Motor neuron (in vitro differentiated cells): ENCODE data around the gene ACVR1B. TPM values are rescaled to one million over a fixed set of nuclear protein-coding genes. Genes with fewer than 3 reads are reported as not detected.

ENCODE experiments used
- ATAC-seq, 8 experiments: fragments of 200-7000 bp; cut with Tn5 transposase; replicated peaks in 6 of 8; 2 replicates each; pipeline ENCODE4 v1.8.0; 2021; ENCODE audit warnings: mild to moderate bottlenecking in 8 of 8, moderate library complexity in 8 of 8
- H3K27ac ChIP-seq, 2 donors: fragments of 250-450 bp; sonication (Bioruptor Pico); 2 replicates each; pipeline ENCODE4 v1.9.0; 2021; ENCODE audit warnings: antibody characterized with exemption in 2 of 2, mild to moderate bottlenecking in 2 of 2, moderate library complexity in 1 of 2
- H3K4me1 ChIP-seq, 2 donors: fragments of 250-450 bp; sonication (Bioruptor Pico); replicated peaks in 1 of 2; 2 replicates each; pipeline ENCODE4 v1.6.1; 2021; ENCODE audit warnings: antibody characterized with exemption in 2 of 2, mild to moderate bottlenecking in 2 of 2, moderate library complexity in 1 of 2
- H3K4me3 ChIP-seq, 5 donors: fragments of 250-450 bp; sonication (Bioruptor Pico); 2 replicates each; pipeline ENCODE4 v1.9.0; 2021; ENCODE audit warnings: antibody characterized with exemption in 5 of 5, mild to moderate bottlenecking in 5 of 5, moderate library complexity in 4 of 5
- whole genome bisulfite sequencing, 10 experiments: fragments of 450-650 bp; shearing (Covaris generic); methylation state at CpG; one replicate each; pipeline ENCODE4 v1.0.0; 2022; 5-methylcytosine and 5-hydroxymethylcytosine counted together
- in situ Hi-C, 9 experiments: fragments of 400-800 bp; cut with MboI; loops; one replicate each; pipeline ENCODE4 v1.15.0; 2021; ENCODE audit warnings: low sequenced_read_pairs in 9 of 9, low pct_unique_long_range_greater_than_20kb in 2 of 9; ENCODE audit not compliant: unreplicated experiment in 9 of 9
- total RNA-seq, 8 experiments: library from RNA; unstranded; fragments of 300-600 nt; gene quantifications; 2 replicates each; pipeline versions ENCODE4 v1.2.3 to v1.2.4, GENCODE V29; 2022

ACVR1B gene
- total RNA-seq, 8 experiments from 2014 or later: 9.0 to 62.0 (median 36.6) TPM

- WGBS, 10 experiments: 0 to 30% methylated on average over 2 to 4 of the region's 72 CpGs; no CpG with 5 or more reads in 8 of the 10 experiments
- Histone ChIP-seq H3K27ac (no peak overlapping the region), H3K4me3 (peak overlapping the region; percentile 16 to 49 (median 34)), H3K4me1 (peaks cover 34 to 39% of the 10 kb centered on the region in 2 donors)
- in situ Hi-C loops: no loop called here
- ATAC-seq: peak in 5 of 8 experiments; percentile 3 to 23 (median 6)
Measured at GRCh38 chr12:52007158-52007921, 55.8 kb downstream of the ACVR1B start.

DNA sequence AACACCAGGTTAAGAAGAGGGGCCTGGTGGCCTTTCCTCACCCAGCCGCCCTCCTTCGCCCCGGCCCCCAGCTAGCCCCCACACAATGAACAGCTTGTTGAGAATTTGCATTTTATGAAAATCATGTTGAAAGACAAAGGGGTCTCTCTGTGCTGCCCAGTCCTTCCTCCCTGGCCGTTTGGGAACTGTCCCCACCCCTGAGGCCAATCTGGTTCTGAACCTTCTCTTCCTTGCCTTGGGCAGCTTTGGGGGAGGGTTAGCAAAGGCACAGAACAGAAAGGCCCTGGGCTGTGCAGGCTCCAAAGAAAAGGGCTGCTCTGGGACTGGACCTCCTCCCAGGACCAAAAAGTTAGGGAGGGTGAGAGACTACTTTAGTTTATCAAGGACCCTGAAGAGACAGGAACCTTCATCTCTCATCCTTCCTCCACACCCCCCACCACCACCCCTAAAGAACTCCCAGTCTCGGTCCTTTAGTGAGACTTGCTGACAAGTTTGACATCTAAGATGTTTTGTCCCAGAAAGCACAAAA, 56.5 kb downstream of the ACVR1B start:
- in situ Hi-C loops: no loop called here
- Histone ChIP-seq H3K4me1 (peaks cover 34 to 39% of the 10 kb centered on the region in 2 donors), H3K4me3 (peak overlapping the region in 2 of 5 donors; percentile 45 to 49), H3K27ac (no peak overlapping the region)
- ATAC-seq: no peak
- 80% methylated on average over 3 of the region's 5 CpGs; no CpG with 5 or more reads in 9 of the 10 experiments for WGBS, 10 experiments

- no peak overlapping the region for H3K4me3 ChIP-seq
- peaks cover 34 to 35% of the 10 kb centered on the region in 2 donors for H3K4me1 ChIP-seq
- in situ Hi-C loops: no loop called here
- ATAC-seq: no peak
- 60 to 100% (median 91%) methylated on average over 1 to 3 of the region's 10 CpGs; no CpG with 5 or more reads in 2 of the 10 experiments for WGBS, 10 experiments
- peak overlapping the region in 1 of 2 donors; percentile 50 for H3K27ac ChIP-seq
Measured at GRCh38 chr12:52009081-52009751, 57.7 kb downstream of the ACVR1B start.

- Histone ChIP-seq H3K27ac (peak overlapping the region in 1 of 2 donors; percentile 66), H3K4me1 (peaks cover 33 to 34% of the 10 kb centered on the region in 2 donors), H3K4me3 (peak overlapping the region in 1 of 5 donors; percentile 9)
- peak; percentile 70 to 90 (median 84) for ATAC-seq
- in situ Hi-C loops: no loop called here
- WGBS, 10 experiments: 0 to 20% (median 6%) methylated on average over 1 to 5 of the region's 11 CpGs; no CpG with 5 or more reads in 6 of the 10 experiments
Measured at GRCh38 chr12:52010152-52010622, 58.7 kb downstream of the ACVR1B start.

DNA sequence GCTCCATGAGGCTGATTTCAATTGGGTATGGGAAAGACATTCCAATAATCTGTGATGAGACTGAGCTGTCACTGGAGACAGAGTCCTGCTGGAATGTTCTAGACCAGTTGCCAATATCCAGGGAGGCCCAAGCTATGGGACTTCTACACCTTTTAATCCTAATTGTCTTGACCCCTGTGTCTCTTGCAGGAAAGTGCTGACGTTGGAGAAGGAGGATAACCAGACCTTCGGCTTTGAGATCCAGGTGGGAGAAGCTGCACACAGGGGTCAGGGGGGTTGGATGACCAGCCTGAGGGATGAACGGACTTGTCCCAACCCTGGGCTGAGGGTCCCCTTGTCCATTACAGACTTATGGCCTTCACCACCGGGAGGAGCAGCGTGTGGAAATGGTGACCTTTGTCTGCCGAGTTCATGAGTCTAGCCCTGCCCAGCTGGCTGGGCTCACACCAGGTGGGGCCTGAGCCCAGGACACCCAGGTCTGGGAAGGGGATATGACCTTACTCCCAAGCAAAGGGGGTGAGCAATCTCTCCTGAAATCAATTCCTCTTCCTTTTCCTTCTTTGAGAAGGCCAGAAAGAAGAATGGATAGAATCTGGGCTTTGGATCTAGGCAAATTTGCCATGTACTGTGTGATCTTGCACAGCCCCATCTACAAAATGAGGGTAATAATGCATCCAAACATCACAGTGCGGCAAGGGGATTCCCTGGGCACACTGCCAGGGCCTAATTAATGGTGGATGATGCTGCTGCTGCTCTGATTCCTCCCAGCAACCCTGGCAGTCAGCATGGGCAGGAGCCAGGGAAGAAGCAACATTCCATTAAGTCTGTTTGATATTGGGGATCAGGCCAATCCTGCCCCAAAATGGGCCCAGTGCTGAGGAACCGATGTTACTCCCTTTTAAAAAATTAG, 59.4 kb downstream of the ACVR1B start:
- 17 to 86% (median 46%) methylated on average over 1 to 7 of the region's 8 CpGs; no CpG with 5 or more reads in 2 of the 10 experiments for WGBS, 10 experiments
- H3K27ac ChIP-seq: peak overlapping the region in 1 of 2 donors; percentile 66
- H3K4me3 ChIP-seq: peak overlapping the region in 1 of 5 donors; percentile 9
- in situ Hi-C loops: no loop called here
- ATAC-seq: peak in 1 of 8 experiments; percentile 3
- H3K4me1 ChIP-seq: peaks cover 26 to 28% of the 10 kb centered on the region in 2 donors

DNA sequence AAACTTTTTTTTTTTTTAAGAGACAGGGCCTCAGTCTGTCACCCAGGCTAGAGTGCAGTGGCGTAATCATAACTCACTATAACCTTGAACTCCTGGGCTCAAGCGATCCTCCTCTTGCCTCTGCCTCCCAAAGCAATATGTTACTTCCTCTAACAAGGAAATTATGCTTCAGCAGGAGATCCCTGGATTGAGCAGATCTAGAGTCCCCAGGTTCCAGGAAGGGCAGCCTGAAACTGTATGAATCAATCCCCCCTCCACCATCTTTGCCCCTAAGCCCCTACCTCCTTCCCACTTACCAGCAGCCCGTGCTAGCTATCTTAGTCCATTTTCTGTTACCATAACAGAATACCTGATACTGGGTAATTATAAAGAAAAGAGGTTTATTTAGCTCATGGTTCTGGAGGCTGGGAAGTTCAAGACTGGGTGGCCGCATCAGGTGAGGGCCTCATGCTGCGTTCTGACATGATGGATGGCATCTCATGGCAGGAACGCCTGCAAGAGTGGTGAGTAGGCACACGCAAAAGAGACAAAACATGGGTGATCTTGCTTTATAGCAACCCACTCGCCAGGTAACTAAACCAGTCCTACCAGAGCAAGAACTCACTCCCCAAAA, 60.2 kb downstream of the ACVR1B start:
- H3K4me1 ChIP-seq: peaks cover 20 to 22% of the 10 kb centered on the region in 2 donors
- in situ Hi-C loops: no loop called here
- H3K4me3 ChIP-seq: no peak overlapping the region
- ATAC-seq: no peak
- 83 to 100% (median 100%) methylated on average over 1 to 6 of the region's 8 CpGs; no CpG with 5 or more reads in 3 of the 10 experiments for WGBS, 10 experiments
- H3K27ac ChIP-seq: no peak overlapping the region

DNA sequence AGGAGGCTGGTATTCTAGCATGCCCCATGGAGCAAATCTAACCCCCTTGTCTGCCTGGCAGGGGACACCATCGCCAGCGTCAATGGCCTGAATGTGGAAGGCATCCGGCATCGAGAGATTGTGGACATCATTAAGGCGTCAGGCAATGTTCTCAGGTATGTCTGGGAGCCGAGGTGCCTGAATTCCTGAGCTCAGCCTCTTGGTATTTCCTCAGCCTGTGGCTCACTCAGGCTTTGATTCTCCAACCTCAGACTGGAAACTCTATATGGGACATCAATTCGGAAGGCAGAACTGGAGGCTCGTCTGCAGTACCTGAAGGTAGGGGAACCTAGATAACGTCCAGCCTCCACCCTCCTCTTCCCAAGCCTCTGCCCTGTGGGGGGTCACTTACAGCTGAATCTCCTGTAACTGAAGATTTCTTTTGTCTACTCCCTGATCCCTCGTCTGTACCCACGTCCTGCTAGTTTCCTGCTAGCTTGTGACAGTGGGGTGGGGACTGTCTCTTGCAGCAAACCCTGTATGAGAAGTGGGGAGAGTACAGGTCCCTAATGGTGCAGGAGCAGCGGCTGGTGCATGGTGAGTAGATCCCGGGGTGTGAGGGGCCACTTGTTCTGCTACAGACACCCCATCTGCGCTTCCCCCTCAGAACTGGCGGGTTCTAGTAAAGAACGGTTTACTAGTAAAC, 62.3 kb downstream of the ACVR1B start:
- Histone ChIP-seq H3K27ac (no peak overlapping the region), H3K4me1 (peaks cover 23 to 27% of the 10 kb centered on the region in 2 donors), H3K4me3 (no peak overlapping the region)
- 73 to 100% (median 84%) methylated on average over 1 to 7 of the region's 16 CpGs; no CpG with 5 or more reads in 1 of the 10 experiments for WGBS, 10 experiments
- in situ Hi-C loops: no loop called here
- no peak for ATAC-seq

- no peak overlapping the region for H3K4me3 ChIP-seq
- H3K4me1 ChIP-seq: peaks cover 24 to 30% of the 10 kb centered on the region in 2 donors
- in situ Hi-C loops: no loop called here
- H3K27ac ChIP-seq: no peak overlapping the region
- WGBS, 10 experiments: no CpG with 5 or more reads among the region's 93 CpGs
- no peak for ATAC-seq
Measured at GRCh38 chr12:52014567-52015530, 63.4 kb downstream of the ACVR1B start.

DNA sequence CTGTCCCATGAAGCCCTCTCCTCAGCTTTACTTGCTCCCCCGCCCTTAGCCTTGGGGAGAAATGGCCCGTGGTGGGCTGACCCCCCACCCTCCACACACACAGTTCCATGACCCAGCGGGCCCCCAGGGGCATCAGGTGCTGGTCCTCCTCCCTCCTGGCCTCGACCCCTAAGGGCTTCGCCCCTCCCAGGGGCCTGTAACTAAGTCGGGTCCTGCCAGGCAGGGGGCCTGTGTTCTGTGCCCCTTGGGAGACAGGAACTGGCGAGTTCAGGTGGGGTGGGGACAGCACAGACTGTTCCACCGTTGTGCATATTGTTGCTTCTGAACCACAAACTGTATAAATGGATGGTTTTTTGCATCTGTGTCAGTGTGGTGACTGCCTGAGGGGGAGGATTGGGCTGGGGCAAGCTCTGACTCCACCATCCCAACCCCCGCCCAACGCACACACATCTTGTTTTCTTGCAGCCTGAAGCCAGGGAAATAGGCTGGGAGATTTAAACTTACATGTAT, 64.1 kb downstream of the ACVR1B start:
- H3K4me3 ChIP-seq: no peak overlapping the region
- H3K27ac ChIP-seq: no peak overlapping the region
- peaks cover 23 to 24% of the 10 kb centered on the region in 2 donors for H3K4me1 ChIP-seq
- ATAC-seq: peak in 3 of 8 experiments; percentile 59 to 86 (median 68)
- in situ Hi-C loops: no loop called here
- WGBS, 10 experiments: 13 to 100% (median 61%) methylated on average over 2 to 3 of the region's 10 CpGs; no CpG with 5 or more reads in 7 of the 10 experiments

DNA sequence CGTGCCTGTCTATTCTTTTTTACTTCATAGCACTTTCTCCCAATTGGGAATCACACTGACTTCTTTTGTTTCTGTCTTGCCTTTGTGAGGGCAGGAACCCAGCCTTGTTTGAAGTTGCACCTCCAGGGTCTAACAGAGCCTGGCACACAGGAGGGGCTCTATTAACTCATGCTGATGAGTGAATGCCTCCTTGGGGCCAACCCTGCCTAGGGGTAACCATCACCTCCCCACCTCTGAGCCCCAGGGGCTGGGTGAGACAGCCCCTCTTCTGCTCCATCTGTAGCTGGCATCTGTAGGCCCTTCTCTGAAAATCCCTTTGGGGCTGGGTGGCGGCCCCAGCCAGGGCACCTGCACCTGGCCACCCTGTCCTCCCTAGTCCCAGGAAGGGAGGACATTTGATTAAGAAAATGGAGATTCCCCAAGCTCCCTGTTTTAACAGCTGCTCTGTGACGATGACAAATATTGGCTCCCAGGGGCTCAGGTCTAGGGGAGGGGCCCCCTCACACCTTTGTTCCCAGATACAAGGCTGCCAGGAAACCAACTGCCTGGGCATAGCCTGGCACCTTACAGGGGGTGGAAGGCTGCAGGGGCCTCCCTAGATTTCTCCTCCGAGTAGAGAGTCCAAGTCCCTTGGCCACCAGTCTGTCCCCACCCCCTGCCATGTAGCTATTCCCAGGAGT, 67.1 kb downstream of the ACVR1B start:
- Histone ChIP-seq H3K4me1 (peaks cover 14 to 23% of the 10 kb centered on the region in 2 donors), H3K4me3 (no peak overlapping the region), H3K27ac (no peak overlapping the region)
- 0 to 100% (median 45%) methylated on average over 1 to 2 of the region's 4 CpGs; no CpG with 5 or more reads in 4 of the 10 experiments for WGBS, 10 experiments
- in situ Hi-C loops: no loop called here
- no peak for ATAC-seq
